ENCODE results near the gene POU5F1.

DNA sequence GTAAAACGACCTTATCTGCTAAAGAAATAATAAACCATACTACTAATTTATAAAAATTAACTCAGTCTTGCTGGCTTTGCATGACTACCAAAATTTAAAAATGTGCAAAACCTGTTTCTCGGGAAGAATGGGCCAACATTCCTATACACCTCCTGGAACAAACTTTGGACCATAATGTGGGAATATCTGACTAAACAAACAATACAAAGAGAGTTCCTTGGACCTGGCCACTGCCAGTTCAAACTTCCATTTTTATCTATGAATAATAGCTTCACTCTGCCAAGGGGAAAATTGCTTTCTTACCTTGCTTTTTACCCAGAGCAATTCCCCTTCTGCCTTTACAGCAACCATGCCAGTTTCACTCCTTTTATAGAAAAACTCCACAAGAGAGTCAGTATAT, 38.7 kb upstream of the POU5F1 start:
- TF ChIP-seq, protein P1, sequence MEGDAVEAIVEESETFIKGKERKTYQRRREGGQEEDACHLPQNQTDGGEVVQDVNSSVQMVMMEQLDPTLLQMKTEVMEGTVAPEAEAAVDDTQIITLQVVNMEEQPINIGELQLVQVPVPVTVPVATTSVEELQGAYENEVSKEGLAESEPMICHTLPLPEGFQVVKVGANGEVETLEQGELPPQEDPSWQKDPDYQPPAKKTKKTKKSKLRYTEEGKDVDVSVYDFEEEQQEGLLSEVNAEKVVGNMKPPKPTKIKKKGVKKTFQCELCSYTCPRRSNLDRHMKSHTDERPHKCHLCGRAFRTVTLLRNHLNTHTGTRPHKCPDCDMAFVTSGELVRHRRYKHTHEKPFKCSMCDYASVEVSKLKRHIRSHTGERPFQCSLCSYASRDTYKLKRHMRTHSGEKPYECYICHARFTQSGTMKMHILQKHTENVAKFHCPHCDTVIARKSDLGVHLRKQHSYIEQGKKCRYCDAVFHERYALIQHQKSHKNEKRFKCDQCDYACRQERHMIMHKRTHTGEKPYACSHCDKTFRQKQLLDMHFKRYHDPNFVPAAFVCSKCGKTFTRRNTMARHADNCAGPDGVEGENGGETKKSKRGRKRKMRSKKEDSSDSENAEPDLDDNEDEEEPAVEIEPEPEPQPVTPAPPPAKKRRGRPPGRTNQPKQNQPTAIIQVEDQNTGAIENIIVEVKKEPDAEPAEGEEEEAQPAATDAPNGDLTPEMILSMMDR (conservative IDR thresholded peaks at IDR 0.05 in 1 of 2, IDR thresholded peaks at IDR 0.05 in 1 of 2; ENCODE audit: extremely low read depth in 1 of 2, insufficient read depth in 1 of 2, low read depth in 1 of 2, low read length in 2 of 2), result no peak
- no peak for TF ChIP-seq EZH2 (IDR thresholded peaks at IDR 0.05; ENCODE audit: borderline replicate concordance, low read length)

Measured in mammary epithelial cell (primary cell).